Measurements from ENCODE around the gene ASB12.

- TF ChIP-seq ZNF274 (IDR thresholded peaks at IDR 0.05; ENCODE audit: low read depth, low read length) (no peak), SUZ12 (IDR thresholded peaks at IDR 0.05; ENCODE audit: extremely low read depth, insufficient read depth, insufficient read length) (no peak), YY1 (IDR thresholded peaks at IDR 0.05; ENCODE audit: insufficient read depth, insufficient read length) (no peak)
Measured at GRCh38 chrX:64265265-64265664, 34.9 kb upstream of the ASB12 start.

Data from NT2/D1 (cell line).